ENCODE measurements around the gene POLE. TPM values are rescaled to one million over a fixed set of nuclear protein-coding genes. Genes with fewer than 3 reads are reported as not detected.

The POLE gene
- total RNA-seq, 3 donors from 2014 or later (not counting 1 experiment from before 2014, with no cell fraction given), result 58.7 to 66.0 (median 65.0) TPM

DNA sequence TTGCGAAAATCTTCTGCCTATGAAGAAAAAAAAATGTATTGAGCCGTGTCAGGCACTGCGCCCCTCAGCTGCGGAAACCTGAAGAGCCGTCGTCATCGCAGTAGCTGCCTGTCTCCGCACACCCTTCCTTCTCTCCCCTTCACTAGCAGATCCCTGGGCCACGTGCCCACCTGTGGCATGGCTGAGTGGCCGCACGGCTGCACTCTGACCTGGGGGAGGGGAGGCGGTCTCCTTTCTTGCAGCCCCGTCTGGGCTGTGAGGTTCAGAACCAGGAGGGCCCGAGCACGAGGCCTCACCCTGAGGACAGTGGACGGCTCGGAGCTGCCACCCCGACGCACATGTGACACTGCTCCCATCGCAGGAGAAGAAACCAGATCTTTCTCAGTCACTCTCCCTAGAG lies 48.4 kb upstream of the POLE start:
- Histone ChIP-seq H3K4me1 (ENCODE audit: control insufficient read depth, insufficient read depth, low read length) (no peaks in the 10 kb centered on the region), H3K27ac (ENCODE audit: low read length) (no peak overlapping the region), H3K27me3 (ENCODE audit: control insufficient read depth, insufficient read depth, low read length) (no peaks in the 10 kb centered on the region), H3K36me3 (ENCODE audit: control insufficient read depth, insufficient read depth, low read length) (peaks cover 78% of the 10 kb centered on the region), H3K4me3 (ENCODE audit: low read length) (no peak overlapping the region), H3K9me3 (ENCODE audit: control insufficient read depth, insufficient read depth, low read length) (no peaks in the 10 kb centered on the region)
- 94% methylated on average over 20 of the region's 20 CpGs for WGBS (ENCODE audit: insufficient coverage)
- ATAC-seq (no peak), DNase-seq (no peak)
- H3K4me3 Mint-ChIP-seq, result no peak overlapping the region
- intact Hi-C loops (cut with micrococcal nuclease), result no loop called here
- H3K9me3 Mint-ChIP-seq, result no peaks in the 10 kb centered on the region
- peaks cover 0 to 5% of the 10 kb centered on the region in 2 donors for H3K4me1 Mint-ChIP-seq
- no peaks in the 10 kb centered on the region for H3K27me3 Mint-ChIP-seq (ENCODE audit: low read depth in 2 of 2)
- TF ChIP-seq, protein P1, sequence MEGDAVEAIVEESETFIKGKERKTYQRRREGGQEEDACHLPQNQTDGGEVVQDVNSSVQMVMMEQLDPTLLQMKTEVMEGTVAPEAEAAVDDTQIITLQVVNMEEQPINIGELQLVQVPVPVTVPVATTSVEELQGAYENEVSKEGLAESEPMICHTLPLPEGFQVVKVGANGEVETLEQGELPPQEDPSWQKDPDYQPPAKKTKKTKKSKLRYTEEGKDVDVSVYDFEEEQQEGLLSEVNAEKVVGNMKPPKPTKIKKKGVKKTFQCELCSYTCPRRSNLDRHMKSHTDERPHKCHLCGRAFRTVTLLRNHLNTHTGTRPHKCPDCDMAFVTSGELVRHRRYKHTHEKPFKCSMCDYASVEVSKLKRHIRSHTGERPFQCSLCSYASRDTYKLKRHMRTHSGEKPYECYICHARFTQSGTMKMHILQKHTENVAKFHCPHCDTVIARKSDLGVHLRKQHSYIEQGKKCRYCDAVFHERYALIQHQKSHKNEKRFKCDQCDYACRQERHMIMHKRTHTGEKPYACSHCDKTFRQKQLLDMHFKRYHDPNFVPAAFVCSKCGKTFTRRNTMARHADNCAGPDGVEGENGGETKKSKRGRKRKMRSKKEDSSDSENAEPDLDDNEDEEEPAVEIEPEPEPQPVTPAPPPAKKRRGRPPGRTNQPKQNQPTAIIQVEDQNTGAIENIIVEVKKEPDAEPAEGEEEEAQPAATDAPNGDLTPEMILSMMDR (IDR thresholded peaks at IDR 0.05), result no peak
- H3K36me3 Mint-ChIP-seq, result peaks cover 19% of the 10 kb centered on the region
- H3K27ac Mint-ChIP-seq, result no peak overlapping the region

DNA sequence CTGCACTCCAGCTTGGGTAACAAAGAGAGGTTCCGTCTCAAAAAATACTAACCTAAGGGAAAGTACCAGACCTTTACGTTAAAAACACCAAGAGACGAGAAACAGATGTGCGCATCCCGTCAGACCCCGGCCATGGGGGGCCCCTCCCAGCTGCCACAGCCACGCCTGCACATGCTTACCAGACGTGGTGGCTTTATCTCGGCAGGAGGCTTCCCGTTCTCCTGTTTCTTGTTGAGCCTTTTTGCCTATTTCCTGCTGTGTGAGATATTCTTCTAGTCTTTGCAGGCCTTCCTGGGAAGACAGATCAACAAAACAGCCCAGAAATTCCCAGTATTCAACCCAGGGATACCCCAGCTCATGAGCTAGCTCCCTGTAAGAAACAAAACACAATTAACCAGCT lies 47.1 kb upstream of the POLE start:
- Histone ChIP-seq H3K27me3 (ENCODE audit: control insufficient read depth, insufficient read depth, low read length) (no peaks in the 10 kb centered on the region), H3K4me1 (ENCODE audit: control insufficient read depth, insufficient read depth, low read length) (no peaks in the 10 kb centered on the region), H3K4me3 (ENCODE audit: low read length) (no peak overlapping the region), H3K36me3 (ENCODE audit: control insufficient read depth, insufficient read depth, low read length) (peaks cover 65% of the 10 kb centered on the region), H3K27ac (ENCODE audit: low read length) (no peak overlapping the region), H3K9me3 (ENCODE audit: control insufficient read depth, insufficient read depth, low read length) (no peaks in the 10 kb centered on the region)
- Mint-ChIP-seq H3K27ac (no peak overlapping the region), H3K9me3 (no peaks in the 10 kb centered on the region), H3K36me3 (peaks cover 17% of the 10 kb centered on the region), H3K27me3 (ENCODE audit: low read depth in 2 of 2) (no peaks in the 10 kb centered on the region), H3K4me3 (no peak overlapping the region), H3K4me1 (peaks cover 0 to 5% of the 10 kb centered on the region in 2 donors)
- no peak for DNase-seq
- no peak for ATAC-seq
- TF ChIP-seq, protein P1 (IDR thresholded peaks at IDR 0.05), result no peak
- 91% methylated on average over 10 of the region's 10 CpGs for WGBS (ENCODE audit: insufficient coverage)
- intact Hi-C loops (cut with micrococcal nuclease), result no loop called here

DNA sequence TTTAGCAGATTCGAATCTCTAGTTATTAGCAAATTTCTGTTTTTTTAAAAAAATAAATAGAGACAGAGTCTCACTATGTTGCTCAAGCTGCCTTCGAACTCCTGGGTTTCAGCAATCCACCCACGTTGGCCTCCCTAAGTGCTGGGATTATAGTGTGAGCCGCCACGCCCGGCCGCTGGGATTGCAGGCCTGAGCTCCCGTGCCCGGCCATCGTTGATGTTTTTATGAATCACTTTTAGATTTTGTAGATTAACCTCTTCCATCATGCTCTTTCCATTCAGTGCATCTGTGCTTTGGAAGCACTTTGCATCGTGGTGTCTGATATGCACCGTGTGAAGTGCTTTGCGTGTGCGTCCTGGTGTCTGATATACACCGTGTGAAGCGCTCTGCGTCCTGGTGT lies 44.4 kb upstream of the POLE start:
- Mint-ChIP-seq H3K4me3 (no peak overlapping the region), H3K4me1 (peaks cover 0 to 6% of the 10 kb centered on the region in 2 donors), H3K36me3 (peaks cover 21% of the 10 kb centered on the region), H3K9me3 (no peaks in the 10 kb centered on the region), H3K27ac (no peak overlapping the region), H3K27me3 (ENCODE audit: low read depth in 2 of 2) (no peaks in the 10 kb centered on the region)
- no peak overlapping the region for H3K27ac ChIP-seq (ENCODE audit: low read length)
- peaks cover 69% of the 10 kb centered on the region for H3K36me3 ChIP-seq (ENCODE audit: control insufficient read depth, insufficient read depth, low read length)
- no peaks in the 10 kb centered on the region for H3K9me3 ChIP-seq (ENCODE audit: control insufficient read depth, insufficient read depth, low read length)
- no peak overlapping the region for H3K4me3 ChIP-seq (ENCODE audit: low read length)
- TF ChIP-seq, protein P1 (IDR thresholded peaks at IDR 0.05), result no peak
- WGBS (ENCODE audit: insufficient coverage), result 96% methylated on average over 16 of the region's 17 CpGs
- ATAC-seq (no peak), DNase-seq (no peak)
- no peaks in the 10 kb centered on the region for H3K4me1 ChIP-seq (ENCODE audit: control insufficient read depth, insufficient read depth, low read length)
- intact Hi-C loops (cut with micrococcal nuclease), result no loop called here
- no peaks in the 10 kb centered on the region for H3K27me3 ChIP-seq (ENCODE audit: control insufficient read depth, insufficient read depth, low read length)

DNA sequence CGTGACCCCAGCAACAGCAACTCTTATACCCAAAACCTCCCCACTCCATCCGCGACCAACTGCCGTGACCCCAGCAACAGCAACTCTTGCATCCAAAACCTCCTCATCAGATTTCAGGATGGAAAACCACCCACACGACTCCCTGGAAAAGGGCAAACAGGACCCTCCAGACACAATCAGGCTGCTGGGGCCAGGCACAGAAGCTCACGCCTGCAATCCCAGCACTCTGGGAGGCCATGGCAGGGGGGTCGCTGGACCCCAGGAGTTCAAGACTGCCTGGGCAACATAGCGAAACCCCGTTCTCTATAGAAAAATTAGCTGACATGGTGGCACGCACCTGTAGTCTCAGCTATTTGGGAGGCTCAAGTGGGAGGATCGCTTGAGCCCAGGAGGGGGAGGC lies 43.2 kb upstream of the POLE start:
- DNase-seq, result no peak
- TF ChIP-seq, protein P1 (IDR thresholded peaks at IDR 0.05), result no peak
- ATAC-seq, result no peak
- peaks cover 72% of the 10 kb centered on the region for H3K36me3 ChIP-seq (ENCODE audit: control insufficient read depth, insufficient read depth, low read length)
- Mint-ChIP-seq H3K4me1 (peaks cover 0 to 6% of the 10 kb centered on the region in 2 donors), H3K27me3 (ENCODE audit: low read depth in 2 of 2) (no peaks in the 10 kb centered on the region), H3K9me3 (no peaks in the 10 kb centered on the region), H3K27ac (no peak overlapping the region), H3K4me3 (no peak overlapping the region), H3K36me3 (peaks cover 33% of the 10 kb centered on the region)
- no peaks in the 10 kb centered on the region for H3K9me3 ChIP-seq (ENCODE audit: control insufficient read depth, insufficient read depth, low read length)
- WGBS (ENCODE audit: insufficient coverage), result 97% methylated on average over 9 of the region's 11 CpGs
- intact Hi-C loops (cut with micrococcal nuclease), result no loop called here
- H3K27me3 ChIP-seq (ENCODE audit: control insufficient read depth, insufficient read depth, low read length), result no peaks in the 10 kb centered on the region
- no peak overlapping the region for H3K4me3 ChIP-seq (ENCODE audit: low read length)
- H3K27ac ChIP-seq (ENCODE audit: low read length), result no peak overlapping the region
- no peaks in the 10 kb centered on the region for H3K4me1 ChIP-seq (ENCODE audit: control insufficient read depth, insufficient read depth, low read length)
